Activated CD8-positive, alpha-beta memory T cell treated with anti-CD3 and anti-CD28 coated beads for 1 hour (primary cell): ENCODE measurements around the gene BEST2.

Experiments used
- DNase-seq, 2 donors: peaks; one replicate each; pipeline ENCODE4 v3.0.0-alpha.2; 2020; ENCODE audit warnings: low read depth in 1 of 2; ENCODE audit errors: extremely low read depth in 1 of 2

BEST2 gene

DNA sequence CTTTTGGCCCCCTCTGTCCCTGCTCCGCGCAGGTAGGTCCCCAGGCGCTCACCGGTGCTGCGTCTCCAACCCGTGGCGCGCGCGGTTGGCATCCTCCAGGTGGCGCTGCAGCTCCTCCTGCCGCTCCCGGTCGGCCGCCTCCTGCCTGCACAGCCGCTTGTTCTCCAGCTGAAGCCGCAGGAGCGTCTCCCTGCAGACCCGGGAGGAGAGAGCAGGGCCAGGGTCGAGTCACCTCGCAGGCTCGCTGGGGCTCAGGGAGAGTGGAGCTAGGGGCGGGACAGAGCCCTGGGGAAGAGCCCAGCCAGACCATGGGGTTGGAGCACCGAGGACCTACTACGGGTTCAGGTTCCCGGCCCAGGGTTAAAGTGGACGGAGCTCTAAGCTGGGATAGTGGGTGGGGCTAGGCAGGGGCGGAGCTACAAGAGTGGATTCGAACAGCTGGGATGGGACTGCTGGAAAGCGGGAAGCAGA, 14.5 kb downstream of the BEST2 start:
- peak; percentile 50 to 57 for DNase-seq

DNA sequence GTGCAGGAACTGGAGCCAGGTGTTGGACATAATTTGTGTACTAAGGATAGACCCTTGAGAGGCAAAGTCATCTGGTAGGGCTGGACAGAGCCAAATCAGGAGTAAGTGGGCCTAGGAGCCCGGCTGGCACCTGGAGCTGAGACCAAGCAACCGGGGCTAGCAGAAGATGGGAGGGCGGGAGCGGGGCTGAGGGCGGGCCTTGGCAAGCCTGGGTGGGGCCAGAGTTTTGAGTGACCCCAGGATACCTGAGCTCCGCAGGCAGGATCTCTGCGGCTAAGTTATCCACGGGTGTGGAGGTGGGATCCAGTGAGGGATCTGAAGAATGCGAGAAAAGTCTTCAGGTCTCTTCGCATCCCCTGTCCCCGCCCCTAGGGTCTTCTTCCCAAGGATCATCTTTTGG, 15.6 kb downstream of the BEST2 start:
- DNase-seq = no peak

DNA sequence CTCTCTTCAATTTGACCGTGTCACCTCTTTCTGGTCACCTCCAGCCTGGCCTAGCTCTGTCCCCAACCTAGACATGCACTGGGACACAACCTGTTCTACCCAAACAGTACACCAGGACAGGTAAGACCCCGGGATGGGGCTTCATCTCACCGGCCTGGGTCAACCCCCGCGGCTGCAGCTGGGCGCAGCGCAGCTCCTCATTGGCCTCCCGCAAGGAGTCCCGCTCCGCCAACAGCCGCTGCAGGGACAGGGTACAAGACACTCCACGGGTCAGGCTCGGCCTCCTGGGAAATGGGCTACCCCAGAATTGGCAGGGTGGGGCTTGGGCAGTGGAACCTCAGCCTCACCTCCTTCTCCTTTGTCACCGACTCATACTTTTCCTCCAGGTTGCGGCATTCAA, 16.1 kb downstream of the BEST2 start:
- DNase-seq = no peak

DNA sequence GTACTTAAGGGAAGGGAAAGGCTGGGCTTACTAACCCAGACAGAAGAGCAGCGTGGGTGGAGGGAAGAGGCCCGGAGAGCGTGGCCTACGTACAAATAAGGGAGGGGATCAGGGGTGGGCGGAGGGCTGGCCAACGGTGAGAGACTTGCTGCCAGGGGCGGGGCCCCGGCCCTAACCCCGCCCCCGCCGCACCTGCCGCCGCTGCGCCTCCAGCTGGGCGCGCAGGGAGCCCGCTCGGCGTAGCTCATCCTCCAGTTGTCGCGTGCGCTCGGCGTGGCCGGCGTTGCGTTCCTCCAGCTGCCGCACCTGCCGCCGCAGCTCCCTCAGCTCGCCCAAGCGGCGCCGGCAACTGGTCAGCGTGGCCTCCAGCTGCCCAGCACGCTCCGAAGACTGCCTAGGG, 18.1 kb downstream of the BEST2 start:
- DNase-seq = no peak

DNA sequence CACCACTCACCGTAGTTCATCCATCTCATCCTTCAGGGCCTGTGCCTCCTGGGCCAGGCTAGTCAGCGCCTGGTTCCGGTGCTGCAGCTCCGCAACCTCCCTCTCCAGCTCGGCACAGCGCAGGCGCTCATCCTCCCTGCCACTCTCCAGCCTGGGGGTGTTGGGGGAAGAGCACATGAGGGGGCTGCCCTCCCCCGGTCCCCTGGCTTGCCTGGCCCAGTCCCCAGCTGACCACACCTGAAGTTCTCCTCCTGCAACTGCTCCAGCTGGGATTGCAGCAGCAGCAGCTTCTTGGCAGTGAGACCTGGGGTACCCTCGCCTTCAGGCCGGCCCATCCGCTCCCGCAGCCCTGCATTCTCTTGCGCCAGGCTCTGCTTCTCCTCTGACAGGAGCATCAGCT, 19.3 kb downstream of the BEST2 start:
- no peak for DNase-seq

DNA sequence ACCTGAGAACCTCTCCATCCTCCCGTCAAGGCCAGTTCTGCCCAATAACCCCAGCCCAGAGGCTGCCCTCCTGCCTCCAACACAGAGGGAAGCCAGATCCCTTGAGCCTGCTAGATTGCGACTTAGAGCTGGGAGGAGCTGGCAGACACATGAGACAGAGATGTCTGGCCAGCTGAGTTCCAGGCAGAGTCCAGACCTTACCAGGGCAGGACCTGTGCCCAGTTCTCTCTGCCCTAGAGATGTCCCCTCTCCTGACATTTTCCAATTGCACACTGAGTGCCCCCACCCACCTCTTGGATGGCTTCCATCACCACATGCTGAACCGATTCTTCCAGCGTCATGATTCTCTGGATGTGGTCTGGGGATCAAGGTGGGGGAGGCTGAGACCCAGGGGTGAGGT, 20.7 kb downstream of the BEST2 start:
- no peak for DNase-seq

DNA sequence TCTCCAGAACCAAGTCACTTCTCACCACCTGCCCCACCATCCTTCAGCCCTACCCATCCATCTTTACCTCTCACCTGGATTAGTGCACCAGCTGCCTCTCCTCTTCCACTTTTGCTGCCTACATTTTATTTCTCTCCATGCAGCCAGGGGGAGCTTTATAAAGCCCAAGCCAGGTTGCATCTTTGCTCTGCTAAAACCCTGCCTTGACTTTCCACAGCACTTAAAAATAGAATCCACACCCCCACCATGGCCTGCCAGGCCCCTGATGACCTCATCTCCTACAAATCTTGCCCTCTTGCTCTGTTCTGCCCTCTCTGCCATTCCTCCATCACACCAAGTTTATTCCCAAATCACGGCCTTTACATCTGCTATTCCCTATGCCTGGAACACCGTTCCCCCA, 22.0 kb downstream of the BEST2 start:
- no peak for DNase-seq

DNA sequence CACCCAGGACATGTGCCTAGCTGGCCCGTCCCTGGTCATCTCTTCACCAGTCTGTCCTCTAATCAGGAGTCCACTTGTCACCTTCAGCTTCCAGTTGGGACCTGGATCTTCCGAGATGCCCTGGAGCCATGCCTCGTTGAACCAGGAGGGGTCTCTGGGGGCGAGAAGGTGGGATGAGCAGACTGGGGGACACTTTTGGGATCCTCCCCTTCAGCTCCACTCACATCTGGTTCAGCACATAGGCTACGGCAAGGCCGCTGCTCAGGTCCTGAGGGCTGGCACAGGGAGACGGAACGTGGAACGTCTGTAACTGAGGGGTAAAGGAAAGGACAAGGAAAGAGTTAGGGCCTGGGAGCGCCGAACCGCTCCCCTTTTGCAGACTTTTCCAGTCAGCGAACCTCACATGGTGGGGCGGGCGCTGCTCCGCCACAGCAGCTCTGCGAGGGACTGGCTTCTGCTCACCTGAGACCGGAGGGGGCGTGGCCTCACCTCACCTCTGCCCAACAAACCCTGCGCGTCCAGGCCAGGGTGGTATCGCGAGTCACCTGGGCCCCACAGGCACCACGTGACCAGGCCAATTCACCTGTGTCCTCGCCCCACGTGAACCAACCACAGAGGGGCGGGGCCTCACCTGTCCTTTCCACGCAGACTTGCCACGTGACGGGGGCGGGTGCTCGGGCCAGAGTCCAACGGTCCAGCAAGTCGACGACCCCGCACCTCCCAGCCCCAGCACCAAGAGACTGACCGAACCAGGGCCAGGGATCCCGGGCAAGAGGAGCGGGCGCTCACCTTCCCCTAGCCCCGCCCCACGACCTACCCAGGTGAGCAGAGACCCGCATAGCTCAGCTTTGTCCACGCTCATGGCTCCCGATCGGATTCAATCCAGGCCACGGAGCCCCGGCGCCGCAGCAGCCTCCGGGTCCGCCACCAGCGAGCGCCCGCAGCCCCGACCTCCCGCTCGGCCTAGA, 23.3 kb downstream of the BEST2 start, which contains the start of gene HOOK2:
Gene HOOK2, minus strand, starts transcription at position 965 of the 968 bp plus-strand sequence. Its CDS starts 103 bp downstream, at position 862.
- no peak for DNase-seq

DNA sequence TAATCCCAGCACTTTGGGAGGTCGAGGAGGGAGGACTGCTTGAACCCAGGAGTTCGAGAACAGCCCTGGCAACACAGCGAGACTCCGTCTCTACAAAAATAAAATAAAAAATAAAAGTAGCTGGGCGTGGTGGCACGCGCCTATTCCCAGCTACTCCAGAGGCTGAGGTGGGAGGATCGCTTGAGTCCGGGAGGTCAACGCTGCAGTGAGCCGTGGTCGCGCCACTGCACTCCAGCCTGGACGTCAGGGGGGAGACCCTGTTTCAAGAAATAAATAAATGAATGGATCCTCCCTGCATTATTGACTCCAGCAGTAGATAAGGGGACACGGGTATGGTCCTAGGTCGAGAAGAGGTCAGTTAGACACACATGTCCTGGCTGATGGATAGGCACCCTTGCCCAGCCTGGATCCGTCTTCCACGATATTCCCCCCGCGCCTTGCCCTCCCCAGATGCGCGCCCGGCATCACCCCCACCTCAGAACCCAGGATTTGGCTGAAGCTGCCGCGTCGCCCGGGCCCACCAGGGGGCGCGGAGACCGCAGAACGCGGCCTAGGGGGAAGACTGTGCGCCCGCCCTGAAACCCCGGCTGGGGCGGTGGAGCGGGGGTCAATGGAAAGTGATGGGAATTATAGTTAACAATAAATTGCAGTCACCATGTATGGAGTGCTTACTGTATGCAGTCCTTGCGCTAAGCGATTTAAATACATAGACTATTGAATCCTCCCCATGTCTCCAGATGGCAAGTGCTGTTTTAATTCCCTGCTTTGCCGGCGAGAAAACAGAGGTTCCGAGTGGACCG, 25.8 kb downstream of the BEST2 start:
- DNase-seq = peak in 1 of 2 donors; percentile 77

DNA sequence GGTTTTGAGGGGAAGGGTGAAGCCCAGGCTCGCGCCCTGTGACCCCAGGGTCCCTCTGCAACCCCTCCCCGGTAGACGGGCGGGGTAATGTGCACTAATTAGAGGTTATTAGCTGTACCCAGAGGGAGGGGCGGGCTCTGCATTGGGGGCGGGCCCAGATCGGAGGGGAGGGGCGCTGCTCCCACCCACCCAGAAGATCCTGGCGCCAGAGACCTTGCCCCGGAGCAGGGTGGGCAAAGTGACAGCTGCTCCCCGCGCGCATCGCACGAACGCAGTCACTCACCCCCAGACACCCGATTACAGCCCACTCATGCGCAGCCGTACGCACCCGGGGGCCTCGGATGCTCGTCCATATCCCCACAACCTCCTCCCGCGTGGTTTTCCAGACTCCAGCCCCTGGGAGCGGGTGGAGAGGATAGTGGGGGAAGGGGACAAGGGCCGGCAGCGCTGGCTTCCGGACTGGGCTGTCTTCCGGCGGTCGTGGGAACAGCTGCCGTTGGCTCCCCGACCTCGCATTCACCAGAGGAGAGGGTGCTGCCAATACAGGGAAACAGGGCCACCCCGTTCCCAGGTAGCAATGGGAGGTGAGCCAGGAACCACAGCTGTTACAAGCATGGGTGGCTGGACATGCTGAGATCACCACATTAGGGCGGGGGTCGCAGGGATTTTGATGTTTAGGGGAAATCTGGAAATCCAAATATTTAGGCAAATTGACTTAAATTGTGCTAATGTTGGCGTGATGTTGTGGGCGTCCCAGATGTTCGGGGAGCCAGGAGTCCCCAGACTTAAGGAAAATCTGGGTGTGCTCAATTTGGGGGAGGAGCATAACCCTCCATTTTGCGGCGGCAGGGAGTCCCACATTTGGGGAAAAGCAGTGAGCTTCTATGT, 26.7 kb downstream of the BEST2 start:
- no peak for DNase-seq

DNA sequence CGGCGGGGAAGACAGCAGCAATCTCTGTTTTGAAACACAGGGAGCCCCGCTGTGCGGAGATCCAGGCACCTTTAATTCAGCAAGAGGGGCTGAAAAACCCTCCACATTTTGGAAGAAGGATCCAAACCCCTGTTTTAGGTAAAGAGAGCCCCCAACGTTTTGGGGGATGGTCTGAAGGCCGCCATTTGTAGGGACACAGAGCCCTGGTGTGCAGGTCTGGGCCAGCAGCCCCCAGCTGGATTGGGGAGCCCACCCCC, 27.2 kb downstream of the BEST2 start:
- DNase-seq = no peak

DNA sequence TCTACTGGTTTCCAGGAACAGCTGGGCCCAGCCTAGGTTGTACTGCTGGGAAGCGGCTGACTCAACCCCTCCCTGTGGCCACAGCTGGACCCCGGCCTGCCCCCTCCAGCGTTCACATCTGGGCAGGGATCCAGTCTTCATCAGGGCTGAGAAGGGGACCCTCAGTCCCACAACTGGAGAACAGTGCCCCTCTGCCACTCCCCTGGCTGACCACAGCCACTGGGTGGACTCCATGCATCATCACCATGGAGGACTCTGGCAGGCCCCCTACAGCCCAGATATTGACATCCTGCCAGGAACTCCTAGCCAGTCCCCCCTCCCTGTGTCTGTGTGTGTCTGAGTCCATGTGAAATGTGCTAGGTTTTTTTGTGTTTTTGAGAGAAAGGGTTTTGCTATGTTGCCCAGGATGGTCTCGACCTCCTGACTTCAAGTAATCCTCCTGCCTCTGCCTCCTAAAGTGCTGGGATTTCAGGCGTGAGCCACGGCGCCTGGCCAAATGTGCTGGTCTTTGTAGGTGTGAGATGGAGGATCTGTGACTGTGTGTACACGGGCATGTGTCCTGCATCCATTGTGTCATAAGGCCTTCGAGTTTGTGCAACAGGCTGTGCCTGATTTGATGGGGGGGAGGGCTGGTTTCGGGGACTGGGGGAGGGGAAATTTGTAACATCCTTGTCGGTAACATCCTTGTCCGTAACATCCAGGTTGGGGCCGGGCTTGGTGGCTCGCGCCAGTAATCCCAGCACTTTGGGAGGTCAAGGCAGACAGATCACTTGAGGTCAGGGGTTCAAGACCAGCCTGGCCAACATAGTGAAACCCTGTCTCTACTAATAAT, 27.8 kb downstream of the BEST2 start:
- no peak for DNase-seq

DNA sequence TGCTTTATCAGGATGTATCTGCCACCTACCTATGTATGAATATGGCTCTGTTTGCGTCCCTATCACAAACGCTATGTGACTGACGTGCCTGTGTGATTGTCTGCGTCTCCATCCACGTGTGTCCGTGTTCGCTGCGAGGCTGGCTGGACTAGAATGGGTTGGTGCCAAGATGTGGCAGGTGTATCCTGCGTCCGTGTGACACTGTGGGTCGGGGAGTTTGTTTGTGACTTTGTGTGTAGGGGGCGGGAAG, 30.5 kb downstream of the BEST2 start:
- no peak for DNase-seq

DNA sequence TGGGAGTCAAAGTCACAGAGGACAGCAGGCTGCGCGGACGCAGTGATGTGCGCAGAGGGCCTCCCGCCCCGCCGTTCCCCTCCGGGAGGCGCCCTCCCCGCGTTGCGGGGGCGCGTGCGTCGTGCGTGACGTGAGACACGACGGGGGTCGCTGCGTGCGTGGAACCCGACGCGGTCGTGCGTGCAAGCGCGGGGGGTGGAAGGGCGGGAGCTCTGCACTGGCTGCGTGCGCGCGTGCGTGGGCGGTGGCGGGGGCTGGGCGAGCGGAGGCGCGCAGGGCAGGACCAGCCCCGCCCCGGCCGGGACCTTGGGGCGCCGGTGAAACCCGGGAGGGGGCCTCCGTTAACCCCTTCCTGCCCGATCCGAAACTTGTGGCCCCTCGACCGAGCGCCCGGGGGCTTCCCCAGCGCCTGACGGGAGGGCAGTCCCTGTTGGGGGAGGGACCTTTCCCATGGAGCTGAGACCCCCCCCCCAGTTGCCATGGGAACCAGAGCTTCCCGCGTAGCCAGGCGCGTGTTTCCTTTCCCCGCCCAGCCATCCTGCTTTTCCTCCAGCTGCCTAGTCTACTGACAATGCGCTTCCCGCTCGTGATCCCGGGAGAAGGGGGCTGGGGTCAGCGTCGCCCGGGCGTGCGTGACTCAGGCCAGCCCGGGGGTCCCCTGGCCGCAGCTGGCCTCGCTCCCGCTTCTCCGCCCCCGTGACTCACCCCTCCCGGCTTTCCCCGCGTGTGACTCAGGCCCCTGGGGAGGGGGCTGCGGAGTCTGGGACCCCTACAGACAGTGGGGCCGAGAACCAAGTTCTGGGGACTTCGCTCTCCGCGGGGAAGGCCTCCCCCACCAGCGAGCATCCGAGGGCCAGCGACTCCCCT, 31.1 kb downstream of the BEST2 start:
- DNase-seq = peak; percentile 84 to 91

DNA sequence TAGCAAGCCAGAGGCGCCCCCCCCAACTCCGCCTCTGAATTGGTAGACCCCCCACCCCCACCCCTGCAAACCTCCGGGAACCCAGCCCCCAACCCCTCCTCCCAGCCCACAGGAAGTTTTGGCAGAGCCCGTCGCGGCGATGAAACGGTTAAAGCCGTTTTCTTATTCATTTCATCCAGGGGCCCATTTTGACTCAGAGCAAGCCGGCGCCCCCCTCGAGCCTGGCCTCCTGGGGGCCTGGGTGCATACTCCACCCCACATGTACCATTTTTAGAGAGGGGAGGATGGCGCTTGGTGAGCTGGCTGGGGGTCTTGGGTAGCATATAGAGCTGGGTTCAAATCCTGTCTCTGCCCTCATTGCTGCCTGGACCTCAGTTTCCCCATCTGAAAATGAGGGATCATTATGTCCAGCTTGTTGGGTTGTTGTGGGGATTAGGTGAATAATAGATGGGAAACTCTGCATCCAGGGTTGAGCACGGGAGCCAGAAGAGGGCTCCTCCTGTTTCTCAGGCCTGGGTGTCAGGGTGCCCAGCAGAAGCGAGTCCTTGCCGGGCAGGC, 31.8 kb downstream of the BEST2 start:
- DNase-seq = no peak

DNA sequence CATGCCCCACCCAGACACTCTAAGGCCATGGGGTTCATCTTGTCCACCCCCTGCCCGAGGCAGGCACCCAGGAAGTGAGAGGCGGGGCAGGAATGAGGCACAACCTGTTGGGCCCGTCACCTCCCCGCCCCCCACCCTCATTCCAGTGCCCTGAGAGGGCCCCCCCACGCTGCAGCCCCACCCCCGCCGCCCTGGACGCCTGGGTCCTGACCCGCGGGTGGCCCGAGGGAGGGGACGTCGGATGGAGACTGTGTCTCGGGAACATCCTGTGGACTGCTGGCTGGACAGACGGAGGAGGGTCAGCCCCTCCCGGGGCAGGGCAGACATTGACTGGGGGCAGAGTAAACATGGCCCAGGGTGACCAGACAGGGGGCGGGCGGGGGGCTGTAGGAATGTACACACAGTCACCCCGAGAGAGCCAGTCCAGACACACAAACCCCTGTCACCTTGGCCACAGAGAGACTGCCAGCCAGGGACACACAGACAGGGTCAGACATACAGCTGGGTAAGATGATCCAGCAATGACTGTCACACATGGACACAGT, 32.3 kb downstream of the BEST2 start:
- no peak for DNase-seq

DNA sequence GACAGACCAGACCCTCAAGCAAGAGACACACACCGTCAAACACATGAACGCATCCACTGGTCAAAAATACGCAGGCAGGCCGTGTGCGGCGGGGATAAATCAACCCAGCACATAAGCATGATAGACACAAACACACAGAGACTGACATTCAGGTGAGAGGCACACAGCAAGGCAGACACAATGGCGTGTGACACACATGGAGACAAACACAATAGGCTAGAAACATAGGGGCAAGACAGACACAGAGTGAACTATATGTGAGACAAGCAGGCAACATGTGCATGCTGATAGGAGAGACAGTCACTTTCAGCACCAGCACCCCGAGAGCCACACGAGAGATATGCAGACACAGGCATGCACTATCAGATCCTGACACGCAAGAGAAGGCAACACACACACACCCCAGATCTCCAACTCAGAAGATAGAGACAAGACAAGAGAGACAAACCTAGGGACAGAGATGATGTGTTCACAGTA, 32.8 kb downstream of the BEST2 start:
- DNase-seq = no peak

DNA sequence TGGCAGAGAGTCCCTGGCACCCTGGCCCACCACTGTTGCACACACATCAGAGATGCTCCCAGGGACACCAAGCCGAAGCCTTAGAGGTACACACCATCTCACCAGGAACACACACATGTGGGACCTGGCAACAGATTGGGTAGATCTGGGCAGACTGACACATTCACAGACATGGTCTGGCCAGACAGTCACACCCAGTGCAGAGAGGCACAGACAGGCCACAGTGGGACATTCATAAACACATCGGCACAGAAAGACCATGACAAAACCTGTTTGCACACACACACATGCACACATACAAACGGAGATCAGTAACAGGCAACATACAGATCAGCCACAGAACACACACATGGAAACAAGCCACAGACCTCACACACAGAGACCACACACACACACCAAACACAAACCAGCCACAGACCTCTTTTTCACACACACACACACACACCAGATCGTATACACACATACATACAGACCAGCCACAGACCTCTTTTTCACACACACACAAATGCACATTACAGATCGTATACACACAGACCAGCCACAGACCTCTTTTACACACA, 33.4 kb downstream of the BEST2 start:
- DNase-seq = no peak
